VCaP (cell line): ENCODE results near the gene GRIFIN.
A peak's percentile ranks its signal among the peaks of the same experiment; 100 is the strongest.

ENCODE experiments used
- H3K27ac ChIP-seq: fragments of 450-650 bp; 2 replicates; pipeline ENCODE4 v1.5.1; 2017
- TF ChIP-seq, protein P1 (sequence below): fragments of 450-650 bp; conservative IDR thresholded peaks from 2 replicates; pipeline ENCODE4 v1.5.1; 2017; ENCODE audit warnings: mild to moderate bottlenecking, moderate library complexity

GRIFIN gene

GRCh38 chr7:2517026-2517425 is 40.8 kb upstream of the GRIFIN start:
- no peak overlapping the region for H3K27ac ChIP-seq
- TF ChIP-seq, protein P1, sequence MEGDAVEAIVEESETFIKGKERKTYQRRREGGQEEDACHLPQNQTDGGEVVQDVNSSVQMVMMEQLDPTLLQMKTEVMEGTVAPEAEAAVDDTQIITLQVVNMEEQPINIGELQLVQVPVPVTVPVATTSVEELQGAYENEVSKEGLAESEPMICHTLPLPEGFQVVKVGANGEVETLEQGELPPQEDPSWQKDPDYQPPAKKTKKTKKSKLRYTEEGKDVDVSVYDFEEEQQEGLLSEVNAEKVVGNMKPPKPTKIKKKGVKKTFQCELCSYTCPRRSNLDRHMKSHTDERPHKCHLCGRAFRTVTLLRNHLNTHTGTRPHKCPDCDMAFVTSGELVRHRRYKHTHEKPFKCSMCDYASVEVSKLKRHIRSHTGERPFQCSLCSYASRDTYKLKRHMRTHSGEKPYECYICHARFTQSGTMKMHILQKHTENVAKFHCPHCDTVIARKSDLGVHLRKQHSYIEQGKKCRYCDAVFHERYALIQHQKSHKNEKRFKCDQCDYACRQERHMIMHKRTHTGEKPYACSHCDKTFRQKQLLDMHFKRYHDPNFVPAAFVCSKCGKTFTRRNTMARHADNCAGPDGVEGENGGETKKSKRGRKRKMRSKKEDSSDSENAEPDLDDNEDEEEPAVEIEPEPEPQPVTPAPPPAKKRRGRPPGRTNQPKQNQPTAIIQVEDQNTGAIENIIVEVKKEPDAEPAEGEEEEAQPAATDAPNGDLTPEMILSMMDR, result no peak

- TF ChIP-seq, protein P1, result no peak
- no peak overlapping the region; the same call in 1 of the 2 replicates for H3K27ac ChIP-seq
Measured at GRCh38 chr7:2516194-2516555, 40.0 kb upstream of the GRIFIN start.

GRCh38 chr7:2515424-2516193 is 39.4 kb upstream of the GRIFIN start:
- TF ChIP-seq, protein P1, result no peak
- no peak overlapping the region for H3K27ac ChIP-seq

DNA sequence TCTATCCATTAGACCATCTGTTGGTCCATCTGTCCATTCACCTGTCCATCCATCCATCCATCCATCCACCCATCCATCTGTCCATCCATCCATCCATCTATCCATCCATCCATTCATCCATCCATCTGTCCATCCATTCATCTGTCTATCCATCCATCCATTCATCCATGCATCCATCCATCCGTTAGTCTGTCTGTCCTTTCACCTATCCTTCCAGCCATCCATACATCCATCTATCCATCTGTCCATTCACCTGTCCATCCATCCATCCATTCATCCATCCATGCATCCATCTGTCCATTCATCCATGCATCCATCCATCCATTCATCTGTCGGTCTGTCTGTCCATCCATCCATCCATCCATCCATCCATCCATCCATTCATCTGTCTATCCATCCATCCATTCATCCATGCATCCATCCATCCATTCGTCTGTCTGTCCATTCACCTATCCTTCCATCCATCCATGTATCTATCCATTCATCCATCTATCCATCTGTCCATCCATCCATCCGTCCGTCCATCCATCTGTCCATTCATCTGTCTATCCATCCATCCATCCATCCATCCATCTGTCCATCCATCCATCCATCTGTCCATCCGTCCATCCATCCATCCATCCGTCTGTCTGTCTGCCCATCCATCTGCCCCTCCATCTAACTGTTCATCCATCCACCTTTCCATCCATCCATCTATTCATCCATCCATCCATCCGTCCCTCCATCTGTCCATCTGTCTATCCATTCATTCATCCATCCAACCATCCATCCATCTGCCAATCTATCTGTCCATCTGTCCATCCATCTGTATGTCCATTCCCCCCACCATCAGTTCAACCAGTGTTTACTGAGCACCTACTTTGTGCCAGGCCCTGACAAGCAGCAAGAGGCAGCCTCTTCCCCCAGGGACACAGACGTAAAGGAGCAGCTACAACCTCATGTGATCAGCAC is 38.5 kb upstream of the GRIFIN start:
- TF ChIP-seq, protein P1, result no peak
- no peak overlapping the region for H3K27ac ChIP-seq

- H3K27ac ChIP-seq, result peak overlapping the region; percentile 99; the same call in 1 of the 2 replicates
- TF ChIP-seq, protein P1, result no peak
Measured at GRCh38 chr7:2513702-2514101, 37.5 kb upstream of the GRIFIN start.

- TF ChIP-seq, protein P1, result no peak
- peak overlapping the region; percentile 99 for H3K27ac ChIP-seq
Measured at GRCh38 chr7:2512713-2513112, 36.5 kb upstream of the GRIFIN start.

- H3K27ac ChIP-seq, result peak overlapping the region; percentile 99
- TF ChIP-seq, protein P1, result no peak
Measured at GRCh38 chr7:2512179-2512661, 36.0 kb upstream of the GRIFIN start.
